ENCODE data around the gene MYBPC1. TPM values are rescaled to one million over a fixed set of nuclear protein-coding genes. Genes with fewer than 3 reads are reported as not detected.

The MYBPC1 gene
- total and polyA plus RNA-seq, 2 donors from 2014 or later, result not detected

- FAIRE-seq (no peak), DNase-seq (no peak)
- Histone ChIP-seq H3K4me1 (ENCODE audit: control insufficient read depth in 2 of 3, insufficient read depth in 2 of 3, low read depth in 1 of 3, low read length in 3 of 3) (no peaks in the 10 kb centered on the region), H3K4me3 (ENCODE audit: low read length in 3 of 3) (no peak overlapping the region), H3K27ac (ENCODE audit: low read depth in 2 of 2, low read length in 2 of 2) (no peak overlapping the region), H3K9ac (ENCODE audit: low read length in 3 of 3) (no peak overlapping the region), H3K27me3 (ENCODE audit: control insufficient read depth, insufficient read depth, low read length) (no peaks in the 10 kb centered on the region), H3K9me3 (ENCODE audit: control insufficient read depth in 2 of 3, insufficient read depth in 1 of 3, low read length in 3 of 3) (no peaks in the 10 kb centered on the region), H3K36me3 (ENCODE audit: control insufficient read depth in 2 of 3, insufficient read depth in 3 of 3, low read length in 3 of 3) (no peaks in the 10 kb centered on the region)
- intact Hi-C loops (cut with DNase I), result no loop called here
- no peak for TF ChIP-seq CTCF (IDR thresholded peaks at IDR 0.05; ENCODE audit: borderline replicate concordance, extremely low read depth, insufficient read depth)
These were observed 13.7 kb downstream of the MYBPC1 start for GRCh38 chr12:101608301-101609133.

GRCh38 chr12:101609198-101609597 is 14.4 kb downstream of the MYBPC1 start:
- H3K9ac ChIP-seq (ENCODE audit: low read length in 3 of 3), result no peak overlapping the region
- no peak for TF ChIP-seq CTCF (IDR thresholded peaks at IDR 0.05; ENCODE audit: borderline replicate concordance, extremely low read depth, insufficient read depth)
- FAIRE-seq (no peak), DNase-seq (no peak)
- H3K9me3 ChIP-seq (ENCODE audit: control insufficient read depth in 2 of 3, insufficient read depth in 1 of 3, low read length in 3 of 3), result no peaks in the 10 kb centered on the region
- intact Hi-C loops (cut with DNase I), result no loop called here
- H3K27me3 ChIP-seq (ENCODE audit: control insufficient read depth, insufficient read depth, low read length), result no peaks in the 10 kb centered on the region
- H3K36me3 ChIP-seq (ENCODE audit: control insufficient read depth in 2 of 3, insufficient read depth in 3 of 3, low read length in 3 of 3), result no peaks in the 10 kb centered on the region
- H3K27ac ChIP-seq (ENCODE audit: low read depth in 2 of 2, low read length in 2 of 2), result no peak overlapping the region
- H3K4me3 ChIP-seq (ENCODE audit: low read length in 3 of 3), result no peak overlapping the region
- no peaks in the 10 kb centered on the region for H3K4me1 ChIP-seq (ENCODE audit: control insufficient read depth in 2 of 3, insufficient read depth in 2 of 3, low read depth in 1 of 3, low read length in 3 of 3)

GRCh38 chr12:101612160-101612916 is 17.6 kb downstream of the MYBPC1 start:
- H3K36me3 ChIP-seq (ENCODE audit: control insufficient read depth in 2 of 3, insufficient read depth in 3 of 3, low read length in 3 of 3), result no peaks in the 10 kb centered on the region
- H3K27ac ChIP-seq (ENCODE audit: low read depth in 2 of 2, low read length in 2 of 2), result no peak overlapping the region
- FAIRE-seq, result no peak
- no peaks in the 10 kb centered on the region for H3K27me3 ChIP-seq (ENCODE audit: control insufficient read depth, insufficient read depth, low read length)
- no peaks in the 10 kb centered on the region for H3K4me1 ChIP-seq (ENCODE audit: control insufficient read depth in 2 of 3, insufficient read depth in 2 of 3, low read depth in 1 of 3, low read length in 3 of 3)
- no peak for TF ChIP-seq CTCF (IDR thresholded peaks at IDR 0.05; ENCODE audit: borderline replicate concordance, extremely low read depth, insufficient read depth)
- DNase-seq, result no peak
- no peaks in the 10 kb centered on the region for H3K9me3 ChIP-seq (ENCODE audit: control insufficient read depth in 2 of 3, insufficient read depth in 1 of 3, low read length in 3 of 3)
- intact Hi-C loops (cut with DNase I), result no loop called here
- H3K4me3 ChIP-seq (ENCODE audit: low read length in 3 of 3), result no peak overlapping the region
- H3K9ac ChIP-seq (ENCODE audit: low read length in 3 of 3), result no peak overlapping the region
